GM19193 (cell line): ENCODE measurements around the gene NELFB.

Source experiments
- POLR2A ChIP-seq: IDR thresholded peaks from 4 replicates; pipeline ENCODE4 v1.6.1; 2011; ENCODE audit not compliant: insufficient read depth, insufficient read length; ENCODE audit errors: extremely low read depth

NELFB gene

DNA sequence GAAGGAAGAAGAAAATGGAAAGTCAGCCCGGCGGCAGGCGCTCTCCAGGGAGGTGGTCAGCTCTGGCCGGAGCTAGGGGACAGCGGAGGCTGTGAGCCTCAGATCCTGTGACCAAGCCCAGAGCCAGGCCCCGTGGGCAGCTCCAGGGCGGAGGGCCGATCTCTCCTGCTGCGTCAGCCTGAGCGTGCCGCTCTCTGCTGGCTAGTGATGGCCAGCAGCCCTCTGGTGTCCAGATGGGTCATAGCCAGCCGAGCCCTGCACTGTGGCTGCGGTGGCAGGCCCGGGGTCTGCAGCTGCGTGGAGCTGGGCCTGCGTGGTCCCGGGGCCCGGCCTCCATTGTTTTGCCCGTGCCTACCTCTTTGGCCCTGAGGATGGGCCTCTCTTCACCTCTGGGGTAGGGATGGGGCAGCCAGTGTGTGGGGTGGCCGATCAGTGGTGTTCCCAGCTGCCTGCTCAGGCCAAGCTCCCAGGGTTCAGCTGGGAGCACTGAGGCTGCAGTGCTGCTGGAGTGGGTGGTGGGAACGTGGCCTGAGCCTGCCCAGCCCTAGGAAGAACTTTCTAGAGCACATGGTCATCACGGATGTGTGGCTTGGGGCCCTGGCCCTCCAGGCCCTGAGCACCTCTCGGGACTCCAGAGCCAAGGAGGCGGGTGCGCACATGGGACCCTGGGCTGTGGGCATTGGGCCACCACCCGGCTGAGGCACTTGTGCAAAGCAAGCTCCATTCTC lies 64.0 kb downstream of the NELFB start:
- TF ChIP-seq POLR2A = no peak

DNA sequence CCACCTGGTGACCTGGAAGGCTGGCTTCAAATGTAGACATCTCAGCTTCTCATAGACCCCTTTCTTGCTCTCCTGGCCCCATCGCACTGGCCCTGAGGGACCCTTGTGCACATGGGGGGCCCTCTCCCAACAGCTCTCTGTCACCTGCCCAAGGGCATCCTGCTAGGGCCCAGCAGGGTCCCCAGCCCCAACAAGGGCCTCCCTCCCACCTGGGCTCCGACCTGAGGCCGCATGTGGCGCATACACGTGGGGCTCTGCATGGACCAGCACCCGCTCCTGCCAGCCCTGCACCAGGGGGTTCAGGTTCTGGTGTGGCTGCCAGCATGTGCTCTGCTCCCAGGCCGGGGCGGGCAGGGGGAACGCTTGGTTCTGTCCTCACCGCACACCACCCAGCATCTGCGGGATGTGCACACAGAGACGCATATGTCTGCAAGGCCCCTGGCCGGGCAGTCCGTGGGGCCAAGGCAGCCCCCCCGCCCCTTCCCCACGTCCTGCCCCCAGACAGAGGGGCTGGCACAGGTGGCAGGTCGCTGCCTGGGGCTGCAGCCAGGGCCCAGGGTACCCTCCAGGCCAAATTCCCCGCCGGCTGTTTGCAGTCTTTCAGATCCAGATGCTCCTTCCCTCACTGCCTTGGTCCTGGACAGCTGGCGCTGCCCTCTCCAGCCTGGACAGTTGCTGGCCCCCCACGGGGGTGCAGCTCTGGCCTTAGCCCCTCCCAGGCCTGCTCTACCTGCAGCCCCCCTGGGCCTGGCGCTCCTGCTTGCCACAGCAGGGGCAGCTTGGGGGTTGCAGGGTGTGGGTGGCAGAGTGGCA lies 64.8 kb downstream of the NELFB start:
- no peak for TF ChIP-seq POLR2A

DNA sequence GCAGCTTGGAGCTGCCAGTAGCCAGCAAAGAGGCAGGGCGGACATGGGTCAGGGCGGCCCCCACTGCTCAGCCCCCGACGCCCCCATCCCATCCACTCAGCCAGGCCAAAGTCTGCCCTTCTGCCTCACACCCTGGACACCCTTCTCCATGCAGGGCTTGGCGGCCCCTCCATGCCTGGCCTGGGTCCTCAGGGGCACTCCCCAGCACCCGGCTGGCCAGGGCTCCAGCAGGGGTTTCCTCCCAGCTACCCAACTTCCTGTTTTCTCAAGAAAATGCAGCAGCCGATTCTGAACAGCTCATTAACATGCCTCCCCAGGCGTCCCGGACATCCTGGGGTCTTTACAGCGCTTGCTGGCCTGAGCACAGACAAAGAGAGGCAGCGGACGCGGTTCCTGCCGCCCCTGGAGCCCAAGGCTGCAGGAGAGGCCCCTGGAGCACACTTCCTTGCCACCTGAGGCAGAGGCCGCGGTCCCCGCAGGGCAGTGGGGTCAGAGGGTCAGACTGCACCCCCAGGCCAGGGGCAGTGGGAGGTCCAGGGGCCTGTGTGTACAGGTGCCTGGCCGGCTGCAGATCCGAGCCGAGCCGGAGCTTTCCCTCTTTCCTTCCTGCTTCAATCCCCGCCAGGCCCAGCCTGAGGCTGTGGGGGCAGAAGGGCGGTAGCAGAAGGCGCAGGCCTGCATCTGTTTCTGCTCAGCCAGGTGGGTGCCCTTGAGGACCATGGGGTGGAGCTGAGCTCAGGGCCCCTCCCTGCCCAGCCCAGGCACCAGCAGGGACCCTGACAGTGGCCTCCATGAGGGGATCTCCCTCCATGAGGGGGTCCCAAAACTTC lies 65.6 kb downstream of the NELFB start:
- TF ChIP-seq POLR2A = no peak

DNA sequence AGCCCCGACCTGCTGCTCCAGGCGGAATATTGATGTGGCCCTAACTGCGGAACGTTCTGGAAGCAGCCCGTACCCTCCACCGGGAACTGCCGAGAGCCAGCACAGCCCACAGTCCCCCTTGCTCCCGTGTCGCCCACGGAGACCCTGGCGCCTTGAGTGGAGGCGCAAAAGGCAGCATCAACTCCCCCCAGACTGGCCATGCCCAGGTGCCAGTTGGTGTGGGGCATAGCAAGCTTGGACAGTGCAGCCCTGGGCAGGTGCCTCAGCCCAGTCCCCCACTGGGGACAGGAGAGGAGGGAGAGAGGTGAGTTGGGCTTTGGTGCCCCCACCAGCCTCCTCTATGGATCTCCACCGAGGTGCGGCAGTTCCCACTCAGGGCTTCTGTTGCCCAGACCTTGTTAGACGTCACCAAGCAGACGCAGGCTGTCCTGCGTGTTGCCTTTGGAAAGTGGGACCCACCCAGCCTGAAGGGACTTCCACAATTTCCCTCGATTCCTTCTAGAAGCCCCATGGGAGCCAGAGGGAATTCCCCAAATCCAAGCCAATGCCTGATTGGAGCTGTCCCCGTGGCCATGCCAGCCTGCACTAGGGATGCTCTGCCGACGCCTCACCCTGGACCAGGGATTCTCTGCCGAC lies 66.7 kb downstream of the NELFB start:
- no peak for TF ChIP-seq POLR2A
